H1 (cell line): ENCODE measurements around the gene SPEF1. TPM values are rescaled to one million over a fixed set of nuclear protein-coding genes. Genes with fewer than 3 reads are reported as not detected.

Experiments
- BCL11A ChIP-seq, 2 experiments: IDR thresholded peaks; one replicate each; pipeline ENCODE4 v1.6.1; 2011; ENCODE audit warnings: low read depth in 2 of 2, low read length in 2 of 2, mild to moderate bottlenecking in 2 of 2
- CEBPB ChIP-seq: IDR thresholded peaks from 2 replicates; pipeline ENCODE4 v1.6.1; 2012; ENCODE audit warnings: low read depth, low read length
- CHD1 ChIP-seq: IDR thresholded peaks from 2 replicates; pipeline ENCODE4 v1.6.1; 2012; ENCODE audit warnings: low read depth, low read length, improper control_type of control experiment
- CHD2 ChIP-seq: IDR thresholded peaks from 2 replicates; pipeline ENCODE4 v1.6.1; 2012; ENCODE audit warnings: low read length, improper control_type of control experiment
- EGR1 ChIP-seq: IDR thresholded peaks from 2 replicates; pipeline ENCODE4 v1.6.1; 2011; ENCODE audit warnings: low read depth, low read length, borderline replicate concordance
- EP300 ChIP-seq, 2 experiments: IDR thresholded peaks; 1 replicate in 1 of 2; 2 replicates in 1 of 2; pipeline ENCODE4 v1.6.1; 2011 to 2012; ENCODE audit warnings: low read depth in 2 of 2, low read length in 2 of 2, mild to moderate bottlenecking in 2 of 2, borderline replicate concordance in 1 of 2, inconsistent platforms in 1 of 2, moderate library complexity in 1 of 2
- FOSL1 ChIP-seq: IDR thresholded peaks from 2 replicates; pipeline ENCODE4 v1.6.1; 2011; ENCODE audit warnings: mild to moderate bottlenecking, low read depth, low read length, moderate library complexity; ENCODE audit not compliant: insufficient read depth
- HDAC6 ChIP-seq: IDR thresholded peaks from one replicate; pipeline ENCODE4 v1.7.1; 2012; ENCODE audit warnings: low read depth, mild to moderate bottlenecking, inconsistent platforms, low read length, moderate library complexity
- KDM1A ChIP-seq: fragments of 200-600, 300-600 bp; sonication (generic); IDR thresholded peaks from 2 replicates; pipeline ENCODE4 v1.7.1; 2016; ENCODE audit warnings: mild to moderate bottlenecking, low read length, borderline replicate concordance
- KDM4A ChIP-seq: IDR thresholded peaks from one replicate; pipeline ENCODE4 v1.7.1; 2012; ENCODE audit warnings: low read depth, mild to moderate bottlenecking, moderate library complexity, low read length, inconsistent platforms; ENCODE audit not compliant: severe bottlenecking
- KDM5A ChIP-seq: fragments of 200-600 bp; IDR thresholded peaks from 2 replicates; pipeline ENCODE4 v1.7.1; 2012; ENCODE audit warnings: mild to moderate bottlenecking, low read length, inconsistent platforms, mixed read lengths
- MAX ChIP-seq: IDR thresholded peaks from 2 replicates; pipeline ENCODE4 v1.6.1; 2012; ENCODE audit warnings: inconsistent platforms
- NANOG ChIP-seq: IDR thresholded peaks from 2 replicates; pipeline ENCODE4 v1.6.1; 2011; ENCODE audit warnings: low read length, low read depth, mild to moderate bottlenecking, inconsistent platforms; ENCODE audit not compliant: insufficient read depth, poor library complexity, severe bottlenecking
- NRF1 ChIP-seq: IDR thresholded peaks from 2 replicates; pipeline ENCODE4 v1.6.1; 2011; ENCODE audit warnings: mild to moderate bottlenecking, low read depth, low read length, improper control_type of control experiment
- RAD21 ChIP-seq, 2 experiments: IDR thresholded peaks in 1 of 2; conservative IDR thresholded peaks in 1 of 2; 2 replicates each; pipeline ENCODE4 v1.6.1; 2011; ENCODE audit warnings: low read depth in 2 of 2, low read length in 2 of 2, improper control_type of control experiment in 1 of 2, inconsistent platforms in 1 of 2, mild to moderate bottlenecking in 1 of 2, moderate library complexity in 1 of 2
- RNF2 ChIP-seq: fragments of 200-900, 300-1000 bp; sonication (generic); IDR thresholded peaks from 2 replicates; pipeline ENCODE4 v1.7.1; 2016; ENCODE audit warnings: borderline replicate concordance, low read depth, mild to moderate bottlenecking, antibody characterized with exemption, low read length; ENCODE audit not compliant: poor library complexity, severe bottlenecking; ENCODE audit errors: missing control alignments
- SAP30 ChIP-seq: fragments of 300-600 bp; sonication (generic); IDR thresholded peaks from 2 replicates; pipeline ENCODE4 v1.7.1; 2012; ENCODE audit warnings: low read length, moderate library complexity, mild to moderate bottlenecking, inconsistent platforms; ENCODE audit not compliant: insufficient read depth, insufficient replicate concordance
- TAF1 ChIP-seq: IDR thresholded peaks from 2 replicates; pipeline ENCODE4 v1.6.1; 2011; ENCODE audit warnings: mild to moderate bottlenecking, low read depth, low read length
- TCF12 ChIP-seq: IDR thresholded peaks from 2 replicates; pipeline ENCODE4 v1.6.1; 2011; ENCODE audit warnings: low read depth, mild to moderate bottlenecking, low read length
- polyA plus RNA-seq, 7 experiments: library from polyadenylated mRNA; depleted of rRNA in 3 of 7; stranded (reverse) in 5 of 7; unstranded in 2 of 7; fragments of >200 nt in 5 of 7; fragments of 200-250 nt in 2 of 7; gene quantifications; 1 replicate in 5 of 7; 2 replicates in 1 of 7; 4 replicates in 1 of 7; pipeline versions ENCODE4 v1.2.1 to v1.2.3, GENCODE V29; 2011 to 2013; ENCODE audit warnings: missing spikeins in 2 of 7, mixed read lengths in 2 of 7
- total RNA-seq: library from RNA; stranded (reverse); fragmentation: NEBNext Ultra II Directional; extraction: Animal tissue kit (Norgen Biotek cat#: 25700); gene quantifications from 2 replicates; pipeline ENCODE4 v1.2.1, GENCODE V29; 2021
- TF ChIP-seq, protein P1 (sequence below): IDR thresholded peaks from 2 replicates; pipeline ENCODE4 v1.6.1; 2012; ENCODE audit warnings: low read length, inconsistent platforms

Gene SPEF1
- total and polyA plus RNA-seq, 2 of the 8 experiments (the other 6 are each of a cell fraction or from before 2014, with no cell fraction given), result 0.51 to 0.71 TPM

DNA sequence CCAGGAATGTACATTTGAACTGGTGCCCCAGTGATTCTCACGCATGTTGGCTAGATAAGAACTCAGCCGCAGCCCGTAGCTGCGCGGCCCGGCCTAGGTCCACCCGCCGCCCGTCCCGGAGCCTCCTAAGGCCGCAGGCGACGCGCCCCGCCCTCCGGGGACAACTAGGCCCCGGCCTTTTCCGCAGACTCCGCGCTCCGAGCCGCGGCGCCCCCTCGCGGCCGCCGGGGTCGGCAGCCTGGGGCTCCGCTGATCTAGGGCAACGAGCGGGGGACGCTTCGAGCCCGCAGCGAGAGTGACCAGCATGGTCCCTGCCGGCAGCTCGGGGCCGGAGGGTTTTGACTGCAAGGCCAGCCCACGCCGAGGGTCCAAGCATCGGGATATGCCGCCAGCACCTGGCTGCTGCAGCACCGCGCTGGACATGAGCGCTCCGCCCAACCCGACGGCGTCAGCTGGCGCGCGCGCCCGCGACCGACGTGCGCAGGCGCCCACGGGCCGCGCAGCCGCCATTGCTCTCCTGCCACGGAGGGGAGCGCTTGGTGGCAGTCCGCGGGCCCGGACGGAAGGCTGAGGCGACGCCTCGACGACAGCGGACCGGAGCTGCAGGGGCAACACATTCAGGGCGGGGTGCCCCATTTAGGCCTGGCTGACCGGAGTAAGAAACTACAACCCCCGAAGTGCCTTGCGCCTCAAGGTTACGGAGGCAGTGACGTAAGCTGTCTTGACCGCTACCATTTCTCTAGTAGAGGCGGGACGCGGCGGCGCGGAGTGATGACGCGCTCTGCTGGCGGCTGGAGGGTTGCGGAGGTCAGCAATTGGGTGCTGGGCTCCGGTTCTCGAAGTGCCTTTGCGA is 39.0 kb upstream of the SPEF1 start, which contains the start of gene AP5S1 (continued):
- TF ChIP-seq FOSL1, result no peak
- TF ChIP-seq CHD2, result peak; percentile 57
- TF ChIP-seq RNF2, result no peak
- TF ChIP-seq CEBPB, result no peak
- peak in 1 of 2 experiments; percentile 36; a peak in 1 of 3 replicates for TF ChIP-seq EP300 (IDR thresholded peaks at IDR 0.05; ENCODE audit: borderline replicate concordance in 1 of 2, low read depth in 2 of 2, low read length in 2 of 2)
- no peak for TF ChIP-seq CHD1
- TF ChIP-seq HDAC6, result no peak
- TF ChIP-seq SAP30, result no peak
- TF ChIP-seq NANOG, result no peak
- no peak for TF ChIP-seq KDM1A
- TF ChIP-seq, protein P1, sequence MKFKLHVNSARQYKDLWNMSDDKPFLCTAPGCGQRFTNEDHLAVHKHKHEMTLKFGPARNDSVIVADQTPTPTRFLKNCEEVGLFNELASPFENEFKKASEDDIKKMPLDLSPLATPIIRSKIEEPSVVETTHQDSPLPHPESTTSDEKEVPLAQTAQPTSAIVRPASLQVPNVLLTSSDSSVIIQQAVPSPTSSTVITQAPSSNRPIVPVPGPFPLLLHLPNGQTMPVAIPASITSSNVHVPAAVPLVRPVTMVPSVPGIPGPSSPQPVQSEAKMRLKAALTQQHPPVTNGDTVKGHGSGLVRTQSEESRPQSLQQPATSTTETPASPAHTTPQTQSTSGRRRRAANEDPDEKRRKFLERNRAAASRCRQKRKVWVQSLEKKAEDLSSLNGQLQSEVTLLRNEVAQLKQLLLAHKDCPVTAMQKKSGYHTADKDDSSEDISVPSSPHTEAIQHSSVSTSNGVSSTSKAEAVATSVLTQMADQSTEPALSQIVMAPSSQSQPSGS, result peak; percentile 30; the same call in 1 of the 2 replicates
- no peak for TF ChIP-seq MAX
- TF ChIP-seq KDM5A, result 0 out of 2 replicates have a peak, but pooled peaks have one; percentile 19
- no peak for TF ChIP-seq TCF12
- TF ChIP-seq EGR1, result no peak
- no peak for TF ChIP-seq BCL11A (IDR thresholded peaks at IDR 0.05; ENCODE audit: low read depth in 2 of 2, low read length in 2 of 2)
- TF ChIP-seq KDM4A, result peak; percentile 97
- peak; percentile 69 to 81 for TF ChIP-seq RAD21 (IDR thresholded peaks at IDR 0.05 in 1 of 2, conservative IDR thresholded peaks at IDR 0.05 in 1 of 2; ENCODE audit: low read depth in 2 of 2, low read length in 2 of 2)
- TF ChIP-seq NRF1, result peak; percentile 49; the same call in 1 of the 2 replicates
- peak; percentile 86 for TF ChIP-seq TAF1
